GM18499 (cell line): Measurements from ENCODE around the gene MAGI2.
A peak's percentile ranks its signal among the peaks of the same experiment; 100 is the strongest.

Experiments
- ATAC-seq: cut with Tn5 transposase; IDR thresholded peaks from one replicate; pipeline ENCODE4 v1.9.1; 2021; ENCODE audit warnings: moderate number of reproducible peaks; ENCODE audit not compliant: insufficient read depth, unreplicated experiment

Gene MAGI2

GRCh38 chr7:78770422-78771410 lies 682.8 kb downstream of the MAGI2 start:
- ATAC-seq = no peak

GRCh38 chr7:78769481-78770101 lies 683.9 kb downstream of the MAGI2 start:
- peak; percentile 89 for ATAC-seq

- ATAC-seq = no peak
These were observed 684.6 kb downstream of the MAGI2 start for GRCh38 chr7:78768859-78769258.

DNA sequence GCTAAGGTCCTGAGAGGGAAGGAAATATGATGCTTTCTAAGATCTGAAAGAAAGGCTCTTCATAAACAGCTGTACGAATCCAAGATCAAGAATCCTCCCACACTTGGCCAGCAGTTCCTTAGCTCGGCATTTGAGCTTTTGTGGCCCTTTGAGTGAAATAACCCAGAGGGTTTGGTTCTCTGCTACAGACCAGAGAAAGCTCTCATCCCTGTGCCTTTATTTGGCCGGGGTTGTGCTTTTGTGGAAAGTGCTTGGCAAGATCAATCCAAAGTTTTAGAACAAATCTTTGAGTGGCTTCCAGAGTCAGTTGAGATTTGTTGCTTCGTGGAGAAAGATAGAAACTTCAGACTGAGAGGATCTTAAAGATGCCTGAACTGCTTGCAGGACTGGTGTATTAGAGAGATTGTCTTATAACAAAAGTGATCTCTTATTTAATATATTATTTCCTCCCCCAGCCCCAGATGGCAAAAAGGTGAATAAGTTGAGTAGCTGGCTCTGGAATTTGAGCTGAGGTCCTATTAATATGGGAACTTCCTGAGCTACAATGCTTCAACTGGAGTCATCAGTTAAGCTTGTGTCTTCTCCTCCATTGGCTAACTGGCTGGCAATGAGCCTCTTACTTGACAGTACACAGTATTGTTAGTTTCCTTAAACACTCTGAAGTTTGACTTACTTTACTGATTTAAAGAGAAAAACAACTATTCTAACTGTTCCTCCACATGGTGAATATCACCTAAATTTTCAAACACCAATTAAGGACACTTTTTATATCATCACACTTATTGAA lies 687.3 kb downstream of the MAGI2 start:
- ATAC-seq = no peak

GRCh38 chr7:78764571-78764970 lies 688.9 kb downstream of the MAGI2 start:
- no peak for ATAC-seq

GRCh38 chr7:78762625-78763024 lies 690.8 kb downstream of the MAGI2 start:
- no peak for ATAC-seq

GRCh38 chr7:78760620-78761355 lies 692.7 kb downstream of the MAGI2 start:
- ATAC-seq = no peak

DNA sequence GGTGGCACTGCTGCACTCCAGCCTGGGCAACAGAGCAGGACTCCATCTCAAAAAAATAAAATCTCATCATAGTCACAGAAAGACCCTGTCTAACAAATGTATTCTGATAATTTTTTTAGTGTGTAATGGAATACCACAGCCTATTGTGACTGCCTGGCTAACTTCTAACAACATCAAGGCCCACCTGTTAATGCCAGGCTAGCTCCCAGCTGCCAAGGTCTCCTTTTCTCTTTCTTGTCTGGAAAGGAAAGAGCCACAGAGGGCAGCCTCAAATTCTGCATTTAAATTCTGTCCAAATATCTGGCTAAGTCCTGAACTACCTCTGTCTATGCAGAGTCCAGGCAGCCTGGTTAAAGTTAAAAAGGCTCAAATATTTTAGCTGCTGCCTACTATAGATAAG lies 700.9 kb downstream of the MAGI2 start:
- no peak for ATAC-seq

GRCh38 chr7:78751253-78751652 lies 702.2 kb downstream of the MAGI2 start:
- ATAC-seq = no peak

GRCh38 chr7:78749052-78749746 lies 704.3 kb downstream of the MAGI2 start:
- ATAC-seq = no peak

DNA sequence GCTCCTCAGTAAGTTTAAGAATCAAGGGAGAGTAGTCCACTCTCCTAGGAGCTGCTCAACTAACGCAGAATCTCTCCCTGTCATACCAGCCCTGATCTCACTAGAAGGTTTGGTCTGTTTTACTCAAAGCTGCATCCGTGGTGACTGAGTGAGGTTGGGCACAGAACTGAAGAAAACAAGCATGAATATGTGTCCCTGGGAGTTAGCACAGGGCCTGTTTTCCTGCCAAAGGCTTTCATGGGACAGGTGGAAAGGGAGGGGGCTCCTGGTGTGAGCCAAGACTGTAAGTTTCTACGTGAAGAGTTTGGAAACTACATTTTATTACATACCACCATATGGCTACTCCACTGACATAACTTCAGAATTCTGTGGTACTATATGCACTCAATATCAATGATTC lies 705.9 kb downstream of the MAGI2 start:
- ATAC-seq = no peak

DNA sequence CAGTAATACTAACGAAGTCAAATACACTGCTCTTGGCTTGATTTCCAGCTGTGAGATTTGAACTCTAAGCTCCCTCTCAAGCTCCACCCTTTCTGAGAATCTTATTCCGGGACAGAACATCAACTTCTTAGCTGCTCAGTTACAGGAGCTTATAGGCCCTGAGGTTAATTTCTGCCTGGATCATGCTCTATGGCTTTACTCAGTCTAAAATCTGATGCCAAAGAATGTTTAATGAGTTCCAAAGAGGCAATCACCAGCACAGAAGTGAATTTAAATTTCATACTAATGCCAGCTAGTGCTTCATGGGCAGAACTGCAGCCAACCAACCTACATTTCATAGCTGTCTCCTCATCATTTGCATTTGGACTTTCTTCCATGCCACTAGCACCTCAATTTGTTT lies 707.2 kb downstream of the MAGI2 start:
- ATAC-seq = no peak

GRCh38 chr7:78742694-78743093 lies 710.8 kb downstream of the MAGI2 start:
- no peak for ATAC-seq

- no peak for ATAC-seq
These were observed 716.9 kb downstream of the MAGI2 start for GRCh38 chr7:78736548-78736947.

GRCh38 chr7:78734626-78735025 lies 718.8 kb downstream of the MAGI2 start:
- no peak for ATAC-seq

- ATAC-seq = no peak
These were observed 733.4 kb downstream of the MAGI2 start for GRCh38 chr7:78720066-78720465.

GRCh38 chr7:78718212-78718611 lies 735.3 kb downstream of the MAGI2 start:
- ATAC-seq = no peak

DNA sequence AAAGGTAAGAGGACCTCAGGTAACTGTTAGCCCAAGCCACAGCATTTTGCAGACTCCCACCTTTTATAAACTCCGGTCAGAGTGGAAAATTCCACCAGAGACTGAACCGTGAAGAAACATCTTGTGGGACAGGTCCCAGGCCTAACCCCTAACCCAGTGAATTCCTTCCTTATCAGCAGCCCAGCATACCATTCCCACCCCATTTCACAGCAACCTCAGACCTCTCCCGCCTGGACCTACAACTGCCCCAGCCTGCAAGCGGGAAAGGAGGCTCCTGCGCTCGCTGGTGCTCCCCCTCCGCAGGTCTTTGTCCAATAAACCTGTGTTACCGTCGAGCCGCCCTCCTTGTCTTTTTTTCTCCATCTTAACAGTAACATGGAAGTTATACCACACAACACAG lies 736.6 kb downstream of the MAGI2 start:
- no peak for ATAC-seq

GRCh38 chr7:78714356-78714755 lies 739.1 kb downstream of the MAGI2 start:
- ATAC-seq = no peak

- ATAC-seq = no peak
These were observed 741.4 kb downstream of the MAGI2 start for GRCh38 chr7:78712111-78712510.
